Myocyte (in vitro differentiated cells): ENCODE measurements around the gene CENPVL3. TPM values are rescaled to one million over a fixed set of nuclear protein-coding genes. Genes with fewer than 3 reads are reported as not detected.
"Not testable (repeated sequence)": the region's sequence is repeated elsewhere in the genome, so short reads cannot be mapped to it uniquely, and the experiment has no call there.

ENCODE experiments used
- DNase-seq: peaks from one replicate; pipeline ENCODE4 v3.0.0-alpha.2; 2012; ENCODE audit warnings: low read depth
- polyA plus RNA-seq: library from polyadenylated mRNA; unstranded; fragments of >200 nt; gene quantifications from one replicate; pipeline ENCODE4 v1.2.1, GENCODE V29; 2012; ENCODE audit warnings: missing spikeins
- total RNA-seq: library from RNA; depleted of rRNA; stranded (reverse); fragments of >200 nt; gene quantifications from 2 replicates; pipeline ENCODE4 v1.2.3, GENCODE V29; 2014

CENPVL3 gene
- 0.21 and 0.31 TPM in 2 replicates for total RNA-seq
- polyA plus RNA-seq = not detected

DNA sequence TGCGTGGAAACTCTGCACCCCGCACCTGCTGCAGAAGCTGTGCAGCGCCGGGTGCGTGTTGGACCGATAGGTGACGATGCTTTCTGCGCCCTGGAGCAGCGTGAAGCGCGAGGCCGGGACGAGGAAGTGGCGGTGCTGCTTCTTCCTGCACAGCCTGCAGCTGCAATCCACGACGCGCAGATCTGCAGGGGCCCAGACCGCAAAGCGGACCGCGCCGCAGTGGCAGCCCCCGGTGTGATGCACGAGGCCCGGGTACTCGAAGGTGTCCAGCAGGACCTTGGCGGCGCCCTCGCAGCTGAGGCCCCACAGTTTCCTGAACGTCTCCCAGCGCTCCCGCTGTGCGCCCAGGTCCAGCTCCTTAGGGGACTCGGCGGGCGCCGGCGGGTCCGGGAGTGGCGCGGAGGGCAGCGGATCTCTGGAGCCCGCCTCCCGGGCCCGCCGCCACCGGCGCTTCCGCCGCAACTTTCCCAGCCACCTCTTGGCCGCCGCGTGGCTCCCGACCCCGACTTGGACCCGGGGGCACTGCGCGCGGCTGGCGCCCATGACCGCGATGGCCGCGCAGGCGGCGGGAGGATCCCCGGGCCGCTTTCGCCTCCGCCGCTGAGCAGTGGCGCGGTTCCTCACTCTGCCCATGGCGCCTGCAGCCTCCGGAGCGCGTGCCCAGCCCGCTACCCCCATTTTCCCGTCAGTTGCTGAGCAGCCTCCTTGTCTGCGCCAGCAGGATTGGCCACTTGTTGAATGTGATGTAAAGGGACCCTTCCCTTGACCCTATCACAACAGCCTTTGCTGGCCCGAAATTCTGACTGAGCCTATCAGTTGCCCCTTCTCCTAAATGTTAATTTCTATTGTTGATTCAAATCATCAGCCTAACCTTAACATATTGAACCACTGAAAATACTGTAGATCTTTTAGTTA is at the start of gene CENPVL3:
CENPVL3 (minus strand) TSS at position 672 of the 915 bp plus-strand sequence; CDS start at position 633, 39 bp downstream.
- peak; percentile 6 for DNase-seq

GRCh38 chrX:51665981-51666380 is 47.3 kb upstream of the CENPVL3 start:
- DNase-seq = no peak

DNA sequence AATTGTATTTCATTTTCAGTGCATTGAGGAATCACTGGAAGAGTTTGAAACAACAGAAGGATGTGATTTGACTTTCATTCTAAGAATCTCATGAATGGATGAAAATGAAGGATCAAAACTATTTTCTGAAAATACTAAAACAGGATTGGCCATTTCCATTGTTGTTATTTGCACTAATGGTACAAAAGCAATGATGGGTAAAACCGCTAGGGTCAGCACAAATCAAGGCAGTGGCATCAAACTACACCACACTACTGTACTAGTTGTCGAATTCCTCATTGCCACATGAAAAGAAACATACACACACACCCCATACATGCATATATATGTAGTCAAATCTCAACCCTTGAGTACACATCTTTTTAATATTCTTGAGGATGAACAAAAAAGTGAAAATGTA is 24.7 kb upstream of the CENPVL3 start:
- DNase-seq = no peak

DNA sequence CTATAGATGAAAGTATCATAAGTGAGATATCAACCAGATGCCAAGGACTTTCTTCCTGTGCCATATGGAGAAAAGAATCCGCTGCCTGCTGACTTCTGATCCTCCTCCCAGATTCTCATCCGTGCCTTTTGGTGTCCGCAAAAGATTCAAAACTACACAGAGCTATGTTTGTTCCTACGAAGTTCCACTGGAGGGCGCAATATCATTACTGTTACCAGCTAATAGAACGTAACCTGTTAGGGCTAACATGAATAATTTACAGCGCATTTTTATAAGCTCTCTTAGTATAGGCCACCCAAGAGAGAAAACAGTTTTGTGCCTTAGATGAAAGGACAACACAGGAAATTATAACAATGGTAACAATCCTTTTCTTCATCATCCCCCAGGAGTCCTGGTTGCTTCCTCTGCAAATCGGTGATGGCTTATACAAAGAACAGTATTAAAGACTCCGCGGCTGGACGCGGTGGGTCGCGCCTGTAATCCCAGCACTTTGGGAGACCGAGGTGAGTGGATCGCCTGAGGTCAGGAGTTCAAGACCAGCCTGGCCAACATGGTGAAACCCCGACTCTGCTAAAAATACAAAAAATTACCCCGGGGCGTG is 22.8 kb upstream of the CENPVL3 start:
- peak; percentile 31 for DNase-seq

DNA sequence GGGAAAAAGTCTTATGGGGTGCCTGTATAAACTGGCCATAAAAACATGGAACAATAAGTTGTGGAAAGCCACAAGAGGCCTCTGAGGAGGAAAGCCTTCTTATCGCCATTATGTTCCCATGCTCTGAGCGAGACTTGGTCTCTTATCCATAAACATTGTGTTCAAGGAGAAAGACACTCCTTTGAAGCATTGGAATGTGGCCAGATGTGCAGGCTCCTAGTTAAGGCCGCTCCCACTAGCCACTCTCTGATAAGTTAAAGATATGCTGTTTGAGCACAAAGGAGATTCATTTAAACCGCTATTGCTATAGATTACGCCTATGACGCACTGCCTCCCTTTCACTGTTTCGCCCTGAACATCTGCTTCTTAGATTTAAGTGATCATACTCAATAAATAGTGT is 17.8 kb upstream of the CENPVL3 start:
- DNase-seq = not testable (repeated sequence)

DNA sequence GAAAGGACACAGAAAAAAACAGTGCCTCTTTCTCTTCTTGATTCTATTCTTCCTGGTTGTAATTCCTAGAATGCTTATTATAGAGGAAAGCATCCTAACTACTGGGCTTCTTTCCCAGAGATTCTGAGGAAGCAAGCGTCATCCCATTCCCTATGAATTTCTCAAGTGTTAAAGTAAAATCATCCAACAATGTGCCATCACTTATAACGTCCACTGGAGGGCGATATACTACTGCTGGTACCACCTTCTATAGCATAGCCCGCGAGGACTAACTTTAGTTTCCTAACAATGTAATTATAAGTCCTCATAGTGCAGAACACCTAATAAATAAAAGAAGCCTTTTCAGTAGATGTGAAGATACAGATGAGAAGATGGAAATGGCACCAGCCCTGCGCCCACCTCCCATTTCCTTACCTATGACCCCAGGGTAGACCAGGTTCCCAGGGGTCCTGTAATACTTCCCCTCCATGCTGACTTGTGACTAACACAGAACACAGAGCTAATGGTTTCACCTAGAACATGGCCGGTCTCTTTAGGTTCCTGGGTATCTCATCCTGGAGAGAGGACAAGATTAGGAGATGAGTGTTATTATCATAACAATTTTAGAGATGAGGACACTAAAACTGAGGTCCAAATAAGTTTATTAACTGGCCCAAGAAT is 4.2 kb downstream of the CENPVL3 start:
- DNase-seq = peak; percentile 22

DNA sequence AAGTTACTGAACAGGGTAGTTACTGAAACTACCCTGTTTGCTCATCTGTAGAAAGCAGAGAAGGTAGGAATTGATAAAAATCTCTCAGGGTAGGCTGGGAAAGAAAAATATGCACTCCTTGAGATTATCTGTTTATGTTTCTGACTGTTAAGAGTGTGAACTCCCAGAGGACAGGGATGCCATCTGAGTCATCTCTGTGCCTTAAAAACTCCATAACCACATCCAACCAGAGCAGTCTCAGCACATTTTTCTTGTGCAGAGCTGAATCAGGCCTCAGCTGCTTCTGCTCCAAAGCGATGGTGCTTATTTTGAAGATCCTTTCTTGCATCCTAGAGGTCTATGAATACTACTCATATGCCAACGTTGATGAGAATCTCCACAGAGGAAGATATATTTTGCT is 9.9 kb downstream of the CENPVL3 start:
- DNase-seq = peak; percentile 37

GRCh38 chrX:51608126-51608525 is 10.6 kb downstream of the CENPVL3 start:
- DNase-seq = peak; percentile 12

- no peak for DNase-seq
These were observed 12.3 kb downstream of the CENPVL3 start for GRCh38 chrX:51606446-51606845.

DNA sequence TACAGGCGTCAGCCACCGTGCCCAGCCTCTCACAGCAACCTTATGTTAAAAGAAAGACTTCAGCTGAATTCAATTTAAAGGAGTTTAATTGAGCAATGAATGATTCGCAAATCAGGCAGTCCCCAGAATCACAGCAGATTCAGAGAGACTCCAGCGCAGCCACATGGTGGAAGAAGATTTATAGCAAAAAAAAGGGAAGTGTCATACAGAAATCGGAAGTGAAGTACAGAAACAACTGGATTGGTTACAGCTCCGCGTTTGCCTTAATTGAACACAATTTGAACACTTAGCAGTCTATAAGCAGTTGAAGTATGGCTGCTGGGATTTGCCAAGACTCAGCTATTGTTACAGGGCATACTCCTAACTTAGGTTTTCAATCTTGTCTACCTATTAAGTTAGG is 19.8 kb downstream of the CENPVL3 start:
- DNase-seq = no peak

- no peak for DNase-seq
These were observed 46.8 kb downstream of the CENPVL3 start for GRCh38 chrX:51571874-51572273.

- no peak for DNase-seq
These were observed 49.2 kb downstream of the CENPVL3 start for GRCh38 chrX:51569561-51569960.

GRCh38 chrX:51568586-51568985 is 50.1 kb downstream of the CENPVL3 start:
- DNase-seq = peak; percentile 1

Other genes with a start within 250 kb of the CENPVL3 start
- 7.0 and 10.6 TPM in 2 replicates for gene NUDT11, start 122.3 kb downstream of the CENPVL3 start, total RNA-seq
- 0.24 TPM in 1 of 2 replicates, not detected in the other for gene CENPVL2, start 63.9 kb upstream of the CENPVL3 start, total RNA-seq
- 0.24 TPM in 1 of 2 replicates, not detected in the other for gene CENPVL1, start 91.6 kb upstream of the CENPVL3 start, total RNA-seq
- gene GSPT2, start 124.5 kb upstream of the CENPVL3 start, total RNA-seq = 10.2 and 11.0 TPM in 2 replicates